ENCODE results near the gene RHOB.
"Not testable (repeated sequence)": the region's sequence is repeated elsewhere in the genome, so short reads cannot be mapped to it uniquely, and the experiment has no call there.

RHOB gene

DNA sequence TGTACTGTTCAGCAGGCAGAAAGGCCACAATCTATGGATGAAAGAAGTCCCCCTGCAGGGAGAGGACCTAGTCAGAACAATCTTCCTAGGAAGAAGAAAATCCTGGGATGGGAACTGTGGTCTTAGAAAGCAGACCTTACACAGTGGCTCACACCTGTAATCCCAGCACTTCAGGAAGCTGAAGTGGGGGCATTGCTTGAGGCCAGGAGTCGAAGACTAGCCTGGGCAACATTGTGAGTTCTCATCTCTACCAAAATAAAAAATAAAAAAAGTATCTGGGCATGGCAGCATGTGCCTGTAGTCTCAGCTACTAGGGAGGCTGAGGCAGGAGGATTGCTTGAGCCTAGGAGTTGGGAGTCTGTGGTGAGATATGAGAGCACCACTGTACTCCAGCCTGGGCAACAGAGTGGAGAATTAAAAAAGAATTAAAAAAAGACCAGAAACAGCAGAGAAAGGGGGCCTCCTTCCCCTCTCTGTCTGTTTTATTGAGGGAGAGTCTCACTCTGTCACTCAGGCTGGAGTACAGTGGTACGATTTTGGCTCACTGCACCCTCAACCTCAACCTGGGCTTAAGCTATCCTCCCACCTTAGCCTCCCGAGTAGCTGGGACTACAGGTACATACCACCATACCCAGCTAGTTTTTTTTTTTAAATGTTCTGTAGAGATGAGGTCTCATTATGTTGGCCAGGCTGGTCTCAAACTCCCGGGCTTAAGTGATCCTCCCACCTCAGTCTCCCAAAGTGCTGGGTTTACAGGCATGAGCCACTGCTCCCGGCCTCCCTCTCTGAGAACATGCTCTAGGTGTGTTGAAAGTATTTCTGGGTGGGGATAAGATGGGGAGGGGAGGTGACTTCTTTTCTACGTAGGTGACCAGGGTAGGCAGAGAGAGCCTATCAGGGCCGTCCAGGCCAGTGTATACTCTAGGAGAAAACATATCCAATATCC, 7.4 kb downstream of the RHOB start:
- DNase-seq = no peak

DNA sequence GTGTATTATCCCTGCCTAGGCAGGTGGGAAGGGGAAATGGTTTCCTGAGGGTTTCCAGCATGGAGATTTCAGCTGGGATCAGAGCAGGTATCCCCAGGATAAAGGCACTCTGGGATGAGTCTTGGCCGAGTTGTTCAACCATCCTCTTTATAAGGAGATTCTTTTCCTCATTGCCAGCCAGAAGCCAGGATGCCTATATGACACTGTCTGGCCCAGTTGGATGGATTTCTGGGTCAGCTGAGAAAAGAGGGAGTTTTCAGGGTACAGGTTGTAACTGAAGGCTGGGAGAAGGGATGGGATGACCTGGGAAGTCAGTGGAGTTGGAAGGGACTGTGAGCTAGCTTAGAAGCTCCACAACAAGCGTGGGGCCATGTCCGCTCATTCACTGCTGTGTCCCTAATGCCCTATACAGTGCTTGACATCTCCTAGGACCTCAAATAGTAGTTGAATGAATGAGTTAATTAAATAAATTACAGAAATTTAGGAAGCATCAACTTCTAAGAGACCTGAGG, 8.3 kb downstream of the RHOB start:
- no peak for DNase-seq

DNA sequence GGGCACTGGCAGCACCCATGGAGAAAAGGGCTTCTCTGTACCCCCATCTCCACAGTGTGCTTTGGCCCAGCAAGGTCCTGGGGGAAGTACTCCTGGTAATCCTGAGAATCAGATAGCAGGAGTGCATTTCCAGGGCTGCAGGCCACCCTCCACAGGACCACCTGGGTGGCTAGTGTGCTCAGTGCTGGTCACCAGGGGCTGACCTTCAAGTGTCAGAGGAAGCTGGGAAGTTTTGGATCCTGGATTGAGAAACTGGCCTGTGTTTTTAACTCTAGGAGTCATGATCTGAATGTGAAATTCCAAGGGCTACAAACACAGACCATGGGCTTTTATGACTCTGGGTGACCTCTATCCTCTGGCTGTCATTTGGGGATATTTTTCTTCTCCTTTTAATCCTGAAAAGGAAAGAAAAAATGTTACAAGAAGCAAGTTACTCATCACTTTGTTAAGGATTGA, 9.3 kb downstream of the RHOB start:
- DNase-seq = no peak

DNA sequence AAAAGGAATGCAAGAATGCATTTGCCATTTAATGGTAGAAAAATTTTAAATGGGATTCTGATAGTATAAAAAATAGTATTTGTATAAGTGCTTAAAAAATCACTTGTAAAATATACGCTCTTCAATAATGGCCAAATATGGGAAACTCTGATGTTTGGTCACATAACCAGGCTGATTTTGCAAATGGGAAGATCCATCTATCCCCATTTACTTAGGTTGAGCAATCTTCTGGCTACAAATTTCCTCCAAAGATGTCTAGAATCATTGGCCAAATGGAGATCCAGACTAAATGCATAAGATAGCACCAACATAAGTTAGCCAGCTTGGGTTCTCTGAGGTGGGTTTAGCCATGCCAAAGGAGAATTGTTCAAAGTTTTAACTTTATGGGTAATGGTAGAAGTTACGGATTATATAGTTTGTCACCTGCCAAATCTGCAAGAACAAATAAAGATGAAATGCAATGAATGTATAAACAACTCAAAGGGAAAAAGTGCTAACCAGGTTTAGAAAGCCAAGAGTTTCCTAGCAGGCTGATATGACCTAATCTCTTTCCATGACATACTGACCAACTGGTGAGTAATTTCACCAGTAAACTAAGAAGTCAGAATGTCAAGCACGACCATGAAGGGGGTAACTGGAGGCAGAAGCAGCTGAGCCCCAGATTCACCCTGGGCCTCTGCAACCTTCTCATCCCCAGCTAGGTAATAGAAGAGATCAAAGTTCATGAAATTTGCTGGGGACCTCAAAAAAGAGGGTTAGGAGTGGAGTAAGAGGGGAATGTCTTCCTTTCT, 10.0 kb downstream of the RHOB start:
- no peak for DNase-seq

DNA sequence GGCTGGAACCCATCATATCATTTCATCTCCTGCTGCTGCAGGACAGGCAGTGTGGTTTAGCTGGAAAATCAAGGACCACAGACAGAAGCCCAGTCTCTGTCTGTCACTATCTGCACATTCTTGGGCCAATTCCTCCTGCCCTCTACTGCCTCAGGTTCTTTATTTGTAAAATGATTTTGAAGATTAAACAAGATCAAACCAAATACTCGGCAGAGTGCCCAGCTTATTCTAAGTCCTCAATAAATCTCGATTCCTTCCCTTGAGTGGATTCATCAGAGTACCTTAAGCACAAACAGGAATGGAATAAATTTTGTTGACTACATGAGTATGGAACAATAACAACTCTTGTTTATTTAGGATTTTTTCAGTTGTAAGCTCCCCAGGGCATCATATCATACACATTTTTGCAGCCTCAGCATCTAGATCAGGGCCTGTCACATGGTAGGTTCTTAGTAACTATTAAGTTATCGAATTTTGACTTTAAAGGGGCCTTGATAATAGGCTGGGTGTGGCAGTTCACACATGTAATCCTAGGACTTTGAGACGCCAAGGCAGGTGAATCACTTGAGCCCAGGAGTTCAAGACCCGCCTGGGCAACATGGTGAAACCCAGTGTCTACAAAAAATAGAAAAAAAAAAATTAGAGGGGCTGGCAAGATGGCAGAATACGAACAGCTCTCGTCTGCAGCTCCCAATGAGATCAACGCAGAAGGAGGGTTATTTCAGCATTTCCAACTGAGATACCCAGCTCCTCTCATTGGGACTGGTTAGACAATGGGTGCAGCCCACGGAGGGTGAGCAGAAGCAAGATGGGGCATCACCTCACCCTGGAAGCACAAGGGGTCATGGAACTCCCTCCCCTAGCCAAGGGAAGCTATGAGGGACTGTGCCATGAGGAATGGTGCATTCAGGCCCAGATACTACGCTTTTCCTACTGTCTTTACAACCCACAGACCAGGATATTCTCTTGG, 11.1 kb downstream of the RHOB start:
- DNase-seq = no peak

DNA sequence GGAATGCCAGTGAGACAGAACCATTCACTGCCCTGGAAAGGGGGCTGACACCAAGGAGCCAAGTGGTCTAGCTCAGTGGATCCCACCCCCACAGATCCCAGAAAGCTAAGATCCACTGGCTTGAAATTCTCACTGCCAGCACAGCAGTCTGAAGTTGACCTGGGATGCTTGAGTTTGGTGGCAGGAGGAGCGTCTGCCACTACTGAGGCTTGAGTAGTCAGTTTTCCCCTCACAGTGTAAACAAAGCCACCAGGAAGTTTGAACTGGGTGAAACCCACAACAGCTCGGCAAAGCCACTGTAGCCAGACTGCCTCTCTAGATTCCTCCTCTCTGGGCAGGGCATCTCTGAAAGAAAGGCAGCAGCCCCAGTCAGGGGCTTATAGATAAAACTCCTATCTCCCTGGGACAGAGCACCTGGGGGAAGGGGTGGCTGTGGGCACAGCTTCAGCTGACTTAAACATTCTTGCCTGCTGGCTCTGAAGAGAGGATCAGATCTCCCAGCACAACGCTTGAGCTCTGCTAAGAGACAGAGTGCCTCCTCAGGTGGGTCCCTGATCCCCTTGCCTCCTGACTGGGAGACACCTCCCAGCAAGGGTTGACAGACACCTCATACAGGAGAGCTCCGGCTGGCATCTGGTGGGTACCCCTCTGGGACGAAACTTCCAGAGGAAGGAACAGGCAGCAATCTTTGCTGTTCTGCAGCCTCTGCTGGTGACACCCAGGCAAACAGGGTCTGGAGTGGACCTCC, 12.0 kb downstream of the RHOB start:
- not testable (repeated sequence) for DNase-seq

DNA sequence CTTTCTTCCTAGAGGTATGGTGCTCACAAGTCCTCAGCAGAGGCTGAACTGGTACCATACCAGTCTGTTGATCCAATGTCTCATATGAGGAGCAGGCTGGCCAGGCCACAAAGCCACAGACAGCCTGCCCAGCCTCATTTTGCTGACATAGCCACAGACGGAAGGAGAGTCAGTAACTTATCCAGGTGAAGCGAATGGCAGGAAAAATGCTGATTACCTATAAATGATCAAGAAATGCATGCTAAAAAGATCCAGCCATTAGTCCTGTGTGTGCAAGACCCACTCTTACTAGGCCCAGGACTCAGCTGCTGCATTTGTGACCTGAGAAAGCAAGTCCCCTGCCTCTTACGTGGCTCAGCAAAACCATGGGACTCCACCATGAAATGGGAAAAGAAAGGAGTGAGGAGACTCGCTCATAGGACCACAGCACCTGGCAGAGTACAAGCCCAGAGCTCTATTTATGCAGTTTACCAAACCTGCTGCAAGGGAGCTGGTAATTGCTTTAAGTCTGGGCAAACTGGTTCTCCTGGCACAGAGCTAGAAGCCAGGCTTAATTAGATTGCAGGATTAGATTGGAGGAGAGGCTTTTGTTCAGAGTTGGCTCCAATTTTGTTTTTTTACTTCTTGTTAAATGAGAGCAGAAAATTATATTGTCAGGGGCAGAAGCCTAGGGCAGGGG, 19.0 kb downstream of the RHOB start:
- DNase-seq = no peak

DNA sequence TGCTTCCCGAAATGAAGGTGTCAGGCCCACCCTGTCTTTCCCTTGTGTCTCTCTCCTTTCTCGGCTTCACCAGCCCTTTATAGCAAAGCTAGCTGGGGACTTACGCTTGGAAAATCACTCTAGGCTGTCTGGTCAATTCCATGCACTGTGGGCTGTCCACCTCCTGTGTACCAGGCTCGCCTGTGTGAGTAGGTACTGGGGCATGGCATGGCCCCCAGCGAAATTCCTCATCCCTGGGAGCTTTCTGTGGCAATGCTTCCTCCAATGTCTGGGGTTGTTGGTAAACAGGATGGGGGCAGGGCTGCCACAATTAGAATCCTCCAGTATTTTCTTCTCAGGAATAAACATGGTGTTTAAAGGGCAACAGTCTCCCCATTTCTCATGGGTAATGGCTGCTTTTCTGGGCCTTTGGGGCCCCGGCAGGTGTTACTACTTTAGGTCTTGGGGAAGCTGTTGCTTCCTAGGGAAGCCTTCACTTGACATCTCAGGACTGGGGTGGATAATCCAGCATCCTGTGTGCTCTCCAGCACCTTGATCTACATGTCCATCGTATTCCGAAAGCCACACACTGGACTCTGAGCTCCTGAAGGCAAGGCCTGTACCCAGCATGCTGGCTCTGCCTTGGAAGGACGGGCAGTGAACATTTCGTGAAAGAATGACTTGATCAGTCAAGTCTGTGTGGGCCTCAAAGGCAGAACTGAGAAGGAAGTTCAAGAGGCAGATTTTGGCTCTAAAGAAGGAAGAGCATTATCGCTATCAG, 21.1 kb downstream of the RHOB start:
- DNase-seq = no peak

DNA sequence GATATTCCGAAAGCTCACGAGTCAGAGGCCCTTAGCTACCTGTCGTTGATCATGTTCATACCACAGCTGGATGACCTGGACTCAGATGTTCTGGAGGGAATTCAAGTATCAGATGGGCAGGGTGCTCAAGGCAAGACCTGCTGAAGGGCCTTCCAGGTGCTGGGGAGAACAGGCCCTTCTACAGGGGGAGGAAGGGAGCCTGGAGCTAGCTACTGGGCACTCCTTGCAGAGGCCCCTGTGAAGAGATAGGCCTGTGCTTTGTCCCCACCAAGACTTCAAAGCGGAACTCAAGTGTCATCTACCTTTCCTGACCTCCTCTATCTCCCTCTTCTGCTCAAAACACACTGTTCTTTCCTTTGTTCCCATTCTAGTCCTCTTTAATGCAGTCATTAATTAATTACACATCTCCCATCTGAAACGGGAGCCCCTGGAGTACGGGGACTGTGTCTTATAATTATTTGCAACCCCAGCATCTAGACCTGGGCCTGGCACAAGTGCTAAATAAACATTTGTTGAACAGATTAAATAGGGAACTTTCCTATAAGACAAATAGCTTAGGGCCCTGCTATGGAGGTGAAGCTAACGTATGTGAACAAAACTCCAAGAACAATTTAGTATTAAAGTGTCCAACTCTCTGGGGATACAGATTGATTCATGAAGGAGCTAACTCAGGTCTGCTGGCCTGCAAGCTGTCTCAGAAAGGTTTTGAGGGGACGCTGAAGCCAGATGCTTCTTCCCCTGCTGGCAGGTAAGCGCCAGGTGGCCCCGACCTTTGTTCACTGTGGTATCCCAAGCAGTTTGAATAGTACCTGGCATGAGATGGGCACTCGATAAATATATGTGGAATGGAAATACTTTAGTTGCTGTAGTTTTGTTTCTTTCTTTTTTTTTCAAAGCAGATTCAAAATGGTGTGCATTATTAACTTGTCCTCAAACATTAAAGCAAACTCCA, 22.0 kb downstream of the RHOB start:
- no peak for DNase-seq

DNA sequence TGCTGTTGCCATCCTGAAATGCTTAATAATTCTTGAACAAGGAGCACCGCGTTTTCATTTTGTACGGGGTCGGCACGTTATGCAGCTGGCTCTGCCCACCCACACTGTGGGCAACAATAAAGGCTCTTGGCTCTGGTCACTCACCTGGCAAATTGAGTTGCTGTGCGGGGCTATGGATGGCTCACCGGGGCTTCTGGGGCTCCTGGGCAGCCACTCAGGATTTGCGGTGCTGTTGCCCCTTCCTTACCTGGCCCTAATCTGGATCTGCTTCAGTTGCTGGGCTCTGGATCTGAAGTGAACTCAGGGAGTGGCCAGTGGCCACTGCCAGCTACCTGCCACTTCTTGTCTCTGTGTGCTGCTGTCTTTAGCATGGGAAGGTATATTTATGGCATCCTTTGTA, 22.7 kb downstream of the RHOB start:
- no peak for DNase-seq

DNA sequence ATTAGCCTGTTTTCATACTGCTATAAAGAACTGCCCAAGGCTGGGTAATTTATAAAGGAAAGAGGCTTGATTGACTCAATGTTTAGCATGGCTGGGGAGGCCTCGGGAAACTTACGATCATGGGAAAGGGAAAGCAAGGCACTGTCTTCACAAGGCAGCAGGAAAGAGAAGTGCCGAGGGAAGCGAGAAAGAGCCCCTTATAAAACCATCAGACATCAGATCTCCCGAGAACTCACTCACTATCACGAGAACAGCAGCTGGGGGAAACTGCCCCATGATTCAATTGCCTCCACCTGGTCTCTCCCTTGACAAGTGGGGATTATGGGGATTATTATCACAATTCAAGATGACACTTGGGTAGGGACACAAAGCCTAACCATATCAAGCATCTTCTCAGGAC, 23.3 kb downstream of the RHOB start:
- DNase-seq = no peak

DNA sequence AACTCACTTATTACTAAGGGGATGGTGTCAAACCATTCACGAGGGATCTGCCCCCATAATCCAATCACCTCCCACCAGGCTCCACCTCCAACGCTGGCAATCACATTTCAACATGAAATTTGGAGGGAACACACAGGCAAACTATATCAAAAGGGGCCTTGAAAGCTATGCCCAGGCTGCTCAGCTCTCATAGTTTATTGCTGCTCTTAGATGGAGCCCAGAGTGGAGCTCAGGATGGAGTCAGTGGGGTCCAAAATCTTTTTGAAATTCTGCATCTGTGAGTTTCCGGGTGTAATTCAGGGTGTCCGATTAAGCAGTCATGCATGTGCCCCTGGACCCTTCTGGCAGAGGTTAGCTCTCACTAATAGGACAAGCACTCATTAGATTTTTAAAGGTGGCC, 24.3 kb downstream of the RHOB start:
- DNase-seq = no peak

DNA sequence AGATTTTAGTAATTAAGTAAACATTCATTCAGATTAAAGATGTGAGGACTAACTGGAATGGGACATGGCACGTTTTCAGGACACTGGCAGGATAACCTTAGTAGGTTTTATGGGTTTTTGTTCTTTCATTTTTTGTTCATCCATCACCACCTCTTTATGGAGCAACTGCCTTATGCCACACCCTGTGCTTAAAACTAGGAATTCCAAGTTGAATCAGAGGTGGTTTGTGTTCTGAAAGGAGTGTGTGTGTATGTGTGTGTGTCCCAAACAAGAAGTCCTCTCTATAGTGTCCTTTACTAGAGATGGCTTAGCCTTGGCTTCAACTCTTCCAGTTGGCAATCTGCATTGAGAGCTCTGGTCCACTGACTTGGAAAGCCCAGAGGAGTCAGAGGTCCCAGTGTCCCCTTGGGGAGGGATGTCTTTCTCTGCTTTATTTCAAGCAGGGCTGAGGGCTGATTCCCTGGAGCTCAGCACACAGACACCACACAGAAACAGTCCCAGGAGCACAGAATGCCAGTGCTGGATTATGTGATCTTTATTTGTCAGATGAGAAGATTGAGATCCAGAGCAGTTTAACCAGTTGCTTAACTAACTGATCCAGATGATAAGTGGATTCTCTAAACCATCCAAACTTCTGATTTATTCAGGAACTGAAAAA, 25.2 kb downstream of the RHOB start:
- no peak for DNase-seq

DNA sequence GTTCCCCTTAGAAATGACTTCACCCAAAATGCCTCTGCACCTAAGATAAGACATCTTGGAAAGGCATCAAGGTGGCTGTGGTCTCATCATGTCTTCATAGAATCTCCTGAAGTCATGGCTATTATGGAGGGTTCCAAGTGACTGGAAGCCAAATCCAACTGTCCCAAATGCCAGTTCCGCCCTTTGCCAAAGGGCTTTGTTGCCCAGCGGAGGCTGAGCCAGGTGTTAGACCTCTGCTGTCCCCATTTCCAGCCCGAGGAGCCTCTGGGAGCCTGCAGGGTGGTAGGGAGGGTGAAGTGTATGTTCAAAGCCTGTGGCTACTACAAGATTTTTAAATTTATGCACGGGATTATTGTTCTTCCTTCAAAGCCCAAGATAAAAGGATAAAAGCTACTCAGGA, 25.7 kb downstream of the RHOB start:
- no peak for DNase-seq

DNA sequence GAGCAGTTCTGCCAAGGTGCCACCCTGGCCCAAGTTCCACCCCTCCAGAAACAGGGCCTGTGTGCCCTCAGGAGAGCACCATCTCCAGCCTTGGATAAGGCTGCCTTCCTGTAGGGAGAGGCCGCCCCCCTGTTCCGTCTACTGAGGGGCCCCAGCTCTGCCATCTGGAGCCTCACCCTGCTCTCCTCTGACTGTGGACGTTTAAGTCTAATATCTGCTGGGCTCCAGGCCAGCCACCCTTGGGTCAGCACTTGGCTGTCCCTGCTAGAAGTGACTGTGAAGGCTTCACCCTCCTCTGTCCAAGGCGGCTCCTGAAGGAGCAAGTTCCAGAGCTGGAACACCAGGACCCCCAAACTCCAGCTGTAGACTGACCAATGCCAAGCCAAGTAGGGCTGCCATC, 26.3 kb downstream of the RHOB start:
- no peak for DNase-seq

DNA sequence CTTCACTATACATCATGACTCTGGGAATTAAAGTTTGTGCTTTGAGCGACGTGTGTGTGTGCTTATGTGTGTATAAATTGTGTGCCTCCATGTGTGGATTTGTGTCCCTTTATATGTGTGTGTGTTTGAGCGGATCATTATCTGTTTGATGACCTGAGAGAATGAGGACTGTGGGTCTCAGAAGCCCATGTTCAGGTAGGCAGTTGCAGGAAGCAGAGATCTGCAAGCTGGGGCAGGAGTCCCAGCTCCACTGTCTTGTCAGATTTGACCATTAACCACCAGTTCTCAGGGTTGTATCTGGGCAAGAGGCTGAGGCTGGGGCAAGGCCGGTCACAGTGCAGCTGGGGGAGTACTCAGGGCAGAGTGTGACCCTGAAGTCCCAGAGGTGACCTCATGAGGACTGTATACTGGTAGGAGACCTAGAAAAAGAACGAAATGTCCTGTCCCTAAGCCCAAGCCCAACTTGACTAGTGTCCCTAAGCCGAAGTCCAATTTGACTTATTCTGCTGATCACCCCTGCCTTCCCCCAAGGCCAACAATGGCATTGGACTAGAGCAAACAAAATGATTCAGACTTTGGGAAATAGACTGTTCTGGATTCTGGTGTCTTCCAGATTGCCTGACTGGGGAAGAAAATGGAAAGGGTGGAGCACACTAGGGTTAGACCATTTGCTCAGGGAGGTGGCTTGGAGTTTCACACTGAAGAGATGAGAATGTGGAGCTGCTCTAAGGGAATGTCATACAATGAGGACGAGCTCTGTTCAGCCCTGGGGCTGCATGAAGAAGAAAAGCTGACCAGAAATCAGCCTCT, 28.1 kb downstream of the RHOB start:
- no peak for DNase-seq

DNA sequence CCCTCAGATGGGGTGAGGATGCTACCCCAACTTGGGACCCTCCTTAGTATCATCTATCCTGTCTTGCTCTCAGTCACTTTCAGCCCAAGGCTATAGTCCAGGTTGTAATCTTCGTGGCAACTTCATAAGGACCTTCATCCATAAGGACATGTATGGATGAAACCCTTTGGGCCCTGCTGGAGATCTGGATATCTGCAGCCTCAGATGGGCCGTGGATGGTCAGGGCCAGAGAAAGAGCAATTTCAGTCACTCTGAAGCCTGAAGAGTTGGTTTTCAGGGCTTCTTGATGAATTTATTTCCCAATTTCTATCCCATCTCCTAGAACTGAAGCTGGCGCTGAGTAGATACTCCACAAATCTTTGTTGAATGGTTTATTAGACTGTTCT, 28.7 kb downstream of the RHOB start:
- no peak for DNase-seq

DNA sequence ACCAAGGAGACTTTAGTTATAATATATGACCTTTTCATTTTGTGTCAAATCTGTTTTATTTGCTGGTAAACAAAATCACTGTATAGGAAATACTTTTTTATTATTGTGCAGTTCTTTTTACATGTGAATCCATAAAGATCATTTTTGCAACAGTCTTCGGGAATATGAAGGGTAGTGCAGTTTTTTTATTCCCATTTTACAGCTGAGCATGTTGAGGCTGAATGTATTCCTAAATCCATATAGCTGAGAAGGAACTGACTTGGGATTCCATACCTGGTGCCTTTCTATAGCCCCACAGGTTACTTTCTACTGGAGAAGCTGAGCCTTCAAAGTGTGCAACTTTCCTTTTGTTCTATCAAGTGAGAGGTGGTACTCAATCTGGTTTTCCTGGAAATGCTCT, 29.6 kb downstream of the RHOB start:
- DNase-seq = no peak

Measured in CD4-positive, alpha-beta T cell treated with Interleukin-4 for 1 hour (primary cell).